Smooth muscle cell (in vitro differentiated cells): ENCODE data around the gene STK35. TPM values are rescaled to one million over a fixed set of nuclear protein-coding genes. Genes with fewer than 3 reads are reported as not detected.

Experiments
- DNase-seq: peaks from one replicate; lab custom pipeline; 2025; ENCODE audit not compliant: unreplicated experiment; lab: John Stamatoyannopoulos, UW
- H2AFZ ChIP-seq: fragments of 200-600 bp; sonication (generic); 2 replicates; pipeline ENCODE4 v1.6.0; 2016; ENCODE audit warnings: antibody characterized with exemption, low read depth, mild to moderate bottlenecking
- H3F3A ChIP-seq: fragments of 200-600 bp; sonication (generic); 2 replicates; pipeline ENCODE4 v1.6.0; 2017; ENCODE audit warnings: antibody characterized with exemption, low read depth
- H3K27ac ChIP-seq: fragments of 200-600 bp; sonication (generic); 2 replicates; pipeline ENCODE4 v1.5.1; 2016; ENCODE audit warnings: low read depth, mild to moderate bottlenecking
- H3K27me3 ChIP-seq: fragments of 200-600 bp; sonication (generic); 2 replicates; pipeline ENCODE4 v1.6.1; 2016; ENCODE audit warnings: low read depth, mild to moderate bottlenecking
- H3K36me3 ChIP-seq: fragments of 200-600 bp; sonication (generic); 2 replicates; pipeline ENCODE4 v1.5.1; 2016; ENCODE audit warnings: low read depth
- H3K4me1 ChIP-seq: fragments of 200-600 bp; sonication (generic); 2 replicates; pipeline ENCODE4 v1.5.1; 2016; ENCODE audit warnings: low read depth
- H3K4me2 ChIP-seq: fragments of 200-600 bp; sonication (generic); 2 replicates; pipeline ENCODE4 v1.6.0; 2016; ENCODE audit warnings: mild to moderate bottlenecking
- H3K4me3 ChIP-seq: fragments of 200-600 bp; sonication (generic); 2 replicates; pipeline ENCODE4 v1.5.1; 2016; ENCODE audit warnings: mild to moderate bottlenecking
- H3K79me2 ChIP-seq: fragments of 200-600 bp; sonication (generic); 2 replicates; pipeline ENCODE4 v1.6.0; 2016; ENCODE audit warnings: low read depth, mild to moderate bottlenecking
- H3K9ac ChIP-seq: fragments of 200-600 bp; sonication (generic); 2 replicates; pipeline ENCODE4 v1.6.0; 2016; ENCODE audit warnings: low read depth
- H3K9me3 ChIP-seq: fragments of 200-600 bp; sonication (generic); replicated peaks from 2 replicates; pipeline ENCODE4 v1.5.1; 2016; ENCODE audit warnings: low read depth
- H4K20me1 ChIP-seq: fragments of 200-600 bp; sonication (generic); 2 replicates; pipeline ENCODE4 v1.6.0; 2016; ENCODE audit warnings: low read depth
- CTCF ChIP-seq: fragments of 200-600 bp; sonication (generic); IDR thresholded peaks from 2 replicates; pipeline ENCODE4 v1.5.1; 2017; ENCODE audit warnings: borderline replicate concordance, mild to moderate bottlenecking, antibody characterized with exemption; ENCODE audit not compliant: insufficient read depth, poor library complexity, severe bottlenecking
- WGBS: methylation state at CpG from one replicate; pipeline ENCODE4 v1.1.7; 2016; ENCODE audit warnings: low lambda C conversion rate; 5-methylcytosine and 5-hydroxymethylcytosine counted together
- polyA plus RNA-seq: library from polyadenylated mRNA; unstranded; fragments of >200 nt; fragmentation: Nextera tagmentation; extraction: Ambion mirVana; gene quantifications from 2 replicates; pipeline ENCODE4 v1.2.1, GENCODE V29; 2016
- total RNA-seq: library from RNA; depleted of rRNA; stranded (reverse); fragments of >200 nt; gene quantifications from 2 replicates; pipeline ENCODE4 v1.2.3, GENCODE V29; 2014

STK35 gene
- total and polyA plus RNA-seq, 2 experiments from 2014 or later = 9.6 to 14.6 TPM

GRCh38 chr20:2103461-2104153 is 2.0 kb downstream of the STK35 start:
- Histone ChIP-seq H3K9ac (peak overlapping the region; percentile 100), H3K4me2 (peak overlapping the region; percentile 99), H3K27ac (peak overlapping the region; percentile 97), H3K4me3 (peak overlapping the region; percentile 90), H3K36me3 (no peaks in the 10 kb centered on the region), H3K4me1 (peaks cover 19% of the 10 kb centered on the region), H4K20me1 (peaks cover 54% of the 10 kb centered on the region), H3K79me2 (peaks cover 59% of the 10 kb centered on the region), H3K9me3 (no peaks in the 10 kb centered on the region), H2AFZ (no peak overlapping the region), H3F3A (no peaks in the 10 kb centered on the region), H3K27me3 (no peaks in the 10 kb centered on the region)
- WGBS = 5% methylated on average over 13 of the region's 13 CpGs
- no peak for DNase-seq
- no peak for TF ChIP-seq CTCF

GRCh38 chr20:2104236-2104635 is 2.6 kb downstream of the STK35 start:
- H3K27ac ChIP-seq = peak overlapping the region; percentile 97
- peaks cover 60% of the 10 kb centered on the region for H4K20me1 ChIP-seq
- no peaks in the 10 kb centered on the region for H3F3A ChIP-seq
- no peaks in the 10 kb centered on the region for H3K9me3 ChIP-seq
- H3K27me3 ChIP-seq = no peaks in the 10 kb centered on the region
- H3K9ac ChIP-seq = peak overlapping the region; percentile 100
- 56% methylated on average over 8 of the region's 8 CpGs for WGBS
- no peaks in the 10 kb centered on the region for H3K36me3 ChIP-seq
- H3K4me2 ChIP-seq = peak overlapping the region; percentile 99
- H3K79me2 ChIP-seq = peaks cover 63% of the 10 kb centered on the region
- H2AFZ ChIP-seq = no peak overlapping the region
- peak overlapping the region; percentile 90 for H3K4me3 ChIP-seq
- H3K4me1 ChIP-seq = peaks cover 19% of the 10 kb centered on the region
- no peak for DNase-seq
- no peak for TF ChIP-seq CTCF

- H3K79me2 ChIP-seq = peaks cover 98% of the 10 kb centered on the region
- no peak overlapping the region for H3K9ac ChIP-seq
- H3K4me2 ChIP-seq = peak overlapping the region; percentile 48
- no peaks in the 10 kb centered on the region for H3K27me3 ChIP-seq
- no peak for DNase-seq
- no peak for TF ChIP-seq CTCF
- WGBS = 92% methylated on average over 3 of the region's 3 CpGs
- peak overlapping the region; percentile 63 for H3K27ac ChIP-seq
- peaks cover 12% of the 10 kb centered on the region for H3K4me1 ChIP-seq
- H3K9me3 ChIP-seq = no peaks in the 10 kb centered on the region
- no peaks in the 10 kb centered on the region for H3F3A ChIP-seq
- no peak overlapping the region for H3K4me3 ChIP-seq
- peaks cover 100% of the 10 kb centered on the region for H4K20me1 ChIP-seq
- H2AFZ ChIP-seq = no peak overlapping the region
- H3K36me3 ChIP-seq = no peaks in the 10 kb centered on the region
Measured at GRCh38 chr20:2108498-2108897, 6.9 kb downstream of the STK35 start.

GRCh38 chr20:2108987-2109386 is 7.4 kb downstream of the STK35 start:
- H3K9ac ChIP-seq = no peak overlapping the region
- TF ChIP-seq CTCF = no peak
- WGBS = 64% methylated on average over 4 of the region's 4 CpGs
- peaks cover 98% of the 10 kb centered on the region for H3K79me2 ChIP-seq
- no peak for DNase-seq
- H3K36me3 ChIP-seq = no peaks in the 10 kb centered on the region
- H4K20me1 ChIP-seq = peaks cover 100% of the 10 kb centered on the region
- H2AFZ ChIP-seq = no peak overlapping the region
- H3K4me1 ChIP-seq = peaks cover 10% of the 10 kb centered on the region
- H3F3A ChIP-seq = no peaks in the 10 kb centered on the region
- no peaks in the 10 kb centered on the region for H3K27me3 ChIP-seq
- no peaks in the 10 kb centered on the region for H3K9me3 ChIP-seq
- no peak overlapping the region for H3K4me3 ChIP-seq
- H3K27ac ChIP-seq = peak overlapping the region; percentile 63
- peak overlapping the region; percentile 48 for H3K4me2 ChIP-seq
